ENCODE results near the gene TOLLIP.
"Not testable (repeated sequence)": the region's sequence is repeated elsewhere in the genome, so short reads cannot be mapped to it uniquely, and the experiment has no call there.

Gene TOLLIP

GRCh38 chr11:1343391-1344055 is 34.1 kb upstream of the TOLLIP start:
- no peak for DNase-seq

- DNase-seq, result no peak
Observed at GRCh38 chr11:1342946-1343345, 33.5 kb upstream of the TOLLIP start.

- no peak for DNase-seq
Observed at GRCh38 chr11:1341928-1342524, 32.6 kb upstream of the TOLLIP start.

GRCh38 chr11:1341226-1341625 is 31.8 kb upstream of the TOLLIP start:
- DNase-seq, result not testable (repeated sequence)

- DNase-seq, result no peak
Observed at GRCh38 chr11:1340111-1340510, 30.7 kb upstream of the TOLLIP start.

GRCh38 chr11:1339066-1339675 is 29.7 kb upstream of the TOLLIP start:
- DNase-seq, result no peak

GRCh38 chr11:1338201-1339065 is 29.0 kb upstream of the TOLLIP start:
- DNase-seq, result no peak

- DNase-seq, result no peak
Observed at GRCh38 chr11:1337647-1338007, 28.2 kb upstream of the TOLLIP start.

- peak; percentile 29 to 52 (median 37) for DNase-seq
Observed at GRCh38 chr11:1336836-1337646, 27.6 kb upstream of the TOLLIP start.

- peak; percentile 45 to 63 (median 54) for DNase-seq
Observed at GRCh38 chr11:1335811-1336761, 26.7 kb upstream of the TOLLIP start.

GRCh38 chr11:1335264-1335810 is 25.9 kb upstream of the TOLLIP start:
- no peak for DNase-seq

- DNase-seq, result no peak
Observed at GRCh38 chr11:1333860-1334259, 24.4 kb upstream of the TOLLIP start.

GRCh38 chr11:1333091-1333772 is 23.8 kb upstream of the TOLLIP start:
- DNase-seq, result no peak

- no peak for DNase-seq
Observed at GRCh38 chr11:1330473-1330872, 21.0 kb upstream of the TOLLIP start.

- no peak for DNase-seq
Observed at GRCh38 chr11:1327064-1327460, 17.6 kb upstream of the TOLLIP start.

GRCh38 chr11:1326435-1327063 is 17.1 kb upstream of the TOLLIP start:
- DNase-seq, result no peak

GRCh38 chr11:1323774-1324173 is 14.3 kb upstream of the TOLLIP start:
- no peak for DNase-seq

GRCh38 chr11:1317993-1318392 is 8.6 kb upstream of the TOLLIP start:
- DNase-seq, result no peak

- DNase-seq, result no peak
Observed at GRCh38 chr11:1317432-1317831, 8.0 kb upstream of the TOLLIP start.

All from T-helper 1 cell (primary cell).